8988T (cell line): ENCODE data around the gene LTB4R.
"Not testable (repeated sequence)": the region's sequence is repeated elsewhere in the genome, so short reads cannot be mapped to it uniquely, and the experiment has no call there.

ENCODE experiments used
- DNase-seq: peaks from one replicate; pipeline ENCODE4 v3.0.0; 2011

The LTB4R gene

DNA sequence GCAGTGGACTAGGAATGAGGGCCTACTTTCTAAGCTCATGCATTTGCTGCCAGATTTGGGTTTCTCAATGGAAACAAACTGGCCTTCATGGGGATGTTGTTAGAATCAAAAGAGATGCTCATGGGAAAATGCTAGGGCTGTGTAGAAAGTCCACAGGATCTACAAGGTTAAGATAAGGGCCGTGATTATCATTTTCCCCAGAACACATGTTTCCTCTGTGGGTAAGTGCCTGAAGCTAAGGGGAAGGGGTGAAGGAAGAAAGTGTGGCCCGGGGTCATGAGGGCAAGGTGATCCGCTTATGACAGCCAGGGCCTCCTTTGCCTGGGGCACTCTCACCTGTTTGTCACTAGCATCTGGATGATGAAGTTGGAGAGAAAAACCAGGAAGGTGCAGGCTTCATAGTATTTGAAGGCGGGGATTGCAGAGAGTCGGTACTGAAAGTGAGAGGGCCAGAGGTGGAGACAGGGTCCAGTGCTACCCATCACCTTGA is 13.8 kb downstream of the LTB4R start:
- DNase-seq, result no peak

DNA sequence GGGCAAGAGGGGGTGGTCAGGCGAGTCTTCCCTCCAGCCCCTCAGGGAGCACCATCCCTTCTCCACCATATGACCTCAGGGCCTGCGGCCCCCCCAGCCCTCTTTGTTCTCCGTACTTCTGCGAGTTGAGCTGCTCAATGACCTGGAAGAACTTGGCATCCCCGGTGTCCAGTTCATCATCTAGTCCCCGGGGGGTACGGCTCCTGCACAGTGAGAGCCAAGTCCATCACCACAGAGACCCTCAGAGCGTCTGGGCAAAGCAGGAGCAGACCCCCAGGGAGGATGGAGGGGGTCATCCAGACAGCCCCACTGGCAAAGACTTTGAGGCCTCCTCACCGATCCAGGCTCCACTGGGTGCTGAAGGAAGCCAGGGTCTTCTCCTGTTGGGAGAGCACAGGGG is 14.7 kb downstream of the LTB4R start:
- DNase-seq, result no peak

GRCh38 chr14:24327303-24327702 is 16.0 kb downstream of the LTB4R start:
- no peak for DNase-seq

GRCh38 chr14:24327914-24328313 is 16.6 kb downstream of the LTB4R start:
- not testable (repeated sequence) for DNase-seq

DNA sequence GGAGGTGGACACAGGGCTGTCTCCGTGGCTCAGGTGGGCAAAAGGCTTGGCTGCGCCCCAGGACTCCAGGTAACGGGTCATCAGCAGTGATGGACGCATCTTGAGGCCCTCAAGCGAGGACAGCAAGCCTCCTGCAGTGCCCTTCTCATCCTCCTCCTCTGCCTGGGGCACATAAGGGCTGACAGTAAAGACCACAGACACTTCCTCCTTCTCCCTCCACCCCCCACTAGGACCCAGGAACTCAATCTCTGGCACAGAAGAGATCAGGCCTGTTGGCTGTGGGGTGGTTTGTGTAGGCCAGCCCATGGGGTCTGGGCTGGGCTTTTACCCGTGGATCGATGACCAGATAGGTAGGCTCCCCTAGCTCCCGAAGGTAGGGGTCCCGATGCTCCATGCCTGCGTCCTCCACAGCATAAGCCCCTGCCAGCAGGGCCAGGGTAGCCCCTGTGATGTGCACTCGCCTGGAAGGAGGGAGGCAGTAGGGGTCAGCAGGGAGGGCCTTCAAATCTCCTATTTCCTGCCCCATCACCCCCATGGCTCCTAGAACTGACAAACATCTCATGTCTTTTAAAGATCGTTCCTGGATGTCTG is 17.9 kb downstream of the LTB4R start:
- no peak for DNase-seq

- DNase-seq, result no peak
Observed at GRCh38 chr14:24329736-24330135, 18.4 kb downstream of the LTB4R start.

- no peak for DNase-seq
Observed at GRCh38 chr14:24330973-24331674, 19.8 kb downstream of the LTB4R start.

DNA sequence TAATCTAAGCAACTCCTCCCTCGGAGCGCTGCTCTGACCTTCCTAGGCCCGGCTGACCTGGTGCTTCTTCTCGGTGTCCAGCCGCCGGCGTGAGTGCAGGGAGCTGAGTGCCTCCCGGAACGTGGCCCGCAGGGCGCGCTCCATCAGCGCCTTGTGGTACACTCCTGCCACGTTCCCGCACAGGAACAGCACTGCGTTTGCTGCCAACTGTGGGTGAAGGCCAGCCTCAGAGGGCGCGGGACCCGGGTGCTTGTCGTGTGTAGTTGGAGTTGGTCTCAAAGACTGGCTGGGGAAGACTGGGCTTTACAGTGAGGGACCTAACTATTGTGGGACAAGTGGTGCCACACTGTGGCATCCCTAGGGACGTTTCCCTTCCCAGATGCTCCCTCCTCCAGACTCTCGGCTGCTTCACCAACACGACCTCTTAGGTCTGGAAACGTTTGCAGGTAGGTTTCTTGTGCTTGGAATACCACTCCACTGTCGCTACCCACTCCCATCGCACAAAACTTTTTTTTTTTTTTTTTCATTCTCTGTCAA is 20.5 kb downstream of the LTB4R start:
- DNase-seq, result no peak

GRCh38 chr14:24332268-24332993 is 21.1 kb downstream of the LTB4R start:
- DNase-seq, result peak; percentile 79

DNA sequence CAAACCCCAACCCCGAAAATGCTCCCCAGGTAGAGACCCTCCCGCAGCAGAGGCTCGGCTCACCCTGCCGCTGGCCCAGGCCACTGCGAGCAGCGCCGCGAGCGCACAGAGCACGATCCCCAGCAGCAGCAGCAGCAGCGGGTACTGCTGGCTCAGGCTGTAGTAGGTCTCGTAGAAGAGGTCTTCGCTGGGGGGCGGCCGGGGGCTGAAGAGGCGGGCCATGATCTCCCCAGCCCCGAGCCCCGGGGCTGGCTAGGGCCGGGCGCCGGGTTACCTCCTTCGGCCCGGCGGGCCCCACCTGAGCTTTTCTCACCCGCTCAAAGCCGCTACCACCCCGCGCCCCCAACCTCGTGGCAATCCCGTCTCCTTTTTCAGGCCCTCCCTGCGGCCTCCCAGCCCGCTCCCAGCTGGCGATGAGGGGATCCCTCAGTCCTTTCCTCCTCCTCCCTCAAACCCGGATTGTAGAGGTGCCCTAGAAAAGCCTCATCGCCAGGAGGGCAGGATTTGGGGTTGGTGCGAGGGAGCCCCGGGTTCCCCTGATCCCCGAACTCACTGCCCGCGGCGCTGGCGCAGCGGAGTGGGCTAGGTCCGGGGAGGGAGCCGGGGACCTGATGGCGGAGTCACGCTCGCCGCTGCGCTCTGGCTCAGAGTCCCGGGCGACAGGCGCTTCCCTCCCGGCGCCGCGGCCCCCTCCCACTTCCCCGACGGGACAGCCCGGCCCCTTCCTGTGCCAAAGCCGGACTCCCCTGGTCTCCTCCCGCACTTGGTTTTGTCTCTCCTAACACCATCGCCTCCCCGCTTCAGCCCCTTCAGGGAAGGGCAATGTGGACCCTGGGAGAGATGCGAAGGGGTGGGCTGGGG is 23.4 kb downstream of the LTB4R start, which contains the start of gene ADCY4:
ADCY4 (minus strand) TSS at position 641 of the 861 bp plus-strand sequence; CDS start at position 222, 419 bp downstream.
- DNase-seq, result no peak

GRCh38 chr14:24335461-24336171 is 24.3 kb downstream of the LTB4R start:
- no peak for DNase-seq

- no peak for DNase-seq
Observed at GRCh38 chr14:24337144-24337823, 26.0 kb downstream of the LTB4R start.

GRCh38 chr14:24337824-24338175 is 26.5 kb downstream of the LTB4R start:
- DNase-seq, result no peak

- DNase-seq, result no peak
Observed at GRCh38 chr14:24338843-24339242, 27.5 kb downstream of the LTB4R start.

DNA sequence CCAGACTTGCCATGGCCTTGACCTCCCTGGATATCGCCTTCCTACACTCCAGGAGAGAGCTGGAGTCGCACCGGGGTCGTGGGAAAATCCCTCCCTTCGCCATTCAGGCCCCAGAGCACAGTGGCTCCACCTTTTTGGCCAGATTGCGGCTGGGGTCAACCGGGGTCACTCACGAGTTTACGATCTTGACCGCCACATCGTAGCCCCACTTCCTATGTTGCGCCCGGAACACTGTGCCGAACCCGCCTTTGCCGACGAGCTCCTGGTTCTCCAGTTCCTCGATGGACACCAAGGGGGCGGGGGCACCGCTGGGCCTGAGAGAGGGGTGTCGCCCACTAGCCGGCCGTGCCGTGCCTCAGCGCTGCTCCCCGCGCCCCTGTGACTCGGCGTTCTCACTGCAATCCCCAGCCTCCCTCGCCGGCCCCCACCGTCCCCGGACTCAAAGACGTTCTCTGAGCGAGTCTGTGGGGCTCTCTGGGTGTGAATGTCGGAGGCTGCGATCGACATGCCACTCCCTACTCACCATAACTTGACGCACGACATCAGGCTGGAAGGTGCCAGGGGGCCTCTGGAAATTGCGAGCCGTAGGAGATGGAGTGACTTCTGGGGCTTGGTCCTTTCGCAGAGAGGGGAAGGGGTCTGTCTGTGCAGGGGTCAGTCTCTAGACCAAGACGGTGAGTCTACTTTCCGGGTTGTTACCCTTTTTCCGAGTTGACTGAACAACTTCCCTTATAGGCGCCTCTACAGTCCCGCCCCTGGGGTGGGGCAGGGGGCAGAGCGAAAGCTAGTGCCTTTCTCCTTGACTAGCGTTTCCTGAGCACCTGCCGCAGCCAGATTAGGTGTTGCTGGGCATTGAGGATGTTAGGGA is 28.2 kb downstream of the LTB4R start, which contains the start of gene RIPK3:
RIPK3 (minus strand) TSS at position 708 of the 868 bp plus-strand sequence; CDS start at position 543, 165 bp downstream.
- DNase-seq, result no peak

DNA sequence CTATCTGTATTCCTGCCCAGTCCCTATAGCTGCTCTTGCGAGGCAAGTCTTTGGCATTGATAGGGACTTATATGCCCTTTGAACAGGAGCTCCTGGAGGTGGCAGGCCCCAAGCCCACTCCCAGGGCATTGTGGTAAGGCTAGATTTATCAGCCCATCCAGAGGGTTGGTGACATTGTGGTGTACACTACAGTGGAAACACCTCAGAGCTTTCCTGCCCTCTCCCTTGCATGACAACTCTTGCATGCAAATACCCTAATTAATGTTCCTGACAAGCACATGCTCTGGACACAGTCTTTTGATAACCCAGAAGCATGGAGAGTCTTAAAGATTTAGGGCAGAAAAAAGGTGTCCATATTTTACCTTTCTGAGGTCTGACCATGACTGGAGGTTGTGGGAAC is 29.3 kb downstream of the LTB4R start:
- no peak for DNase-seq

- no peak for DNase-seq
Observed at GRCh38 chr14:24342889-24343288, 31.6 kb downstream of the LTB4R start.

GRCh38 chr14:24343795-24344660 is 32.7 kb downstream of the LTB4R start:
- no peak for DNase-seq

- no peak for DNase-seq
Observed at GRCh38 chr14:24347134-24347533, 35.8 kb downstream of the LTB4R start.
